ENCODE data around the gene LHFPL2.
"Not testable (repeated sequence)": the region's sequence is repeated elsewhere in the genome, so short reads cannot be mapped to it uniquely, and the experiment has no call there.

GRCh38 chr5:78673827-78674226 is 25.3 kb upstream of the LHFPL2 start:
- TF ChIP-seq BHLHE40 (IDR thresholded peaks at IDR 0.05; ENCODE audit: low read length); ESRRA (IDR thresholded peaks at IDR 0.05; ENCODE audit: borderline replicate concordance, low read depth); E2F1 (CRISPR knock-in tag; IDR thresholded peaks at IDR 0.05); CTCF (IDR thresholded peaks at IDR 0.05 in 2 of 3, conservative IDR thresholded peaks at IDR 0.05 in 1 of 3; ENCODE audit: insufficient read depth in 2 of 3, low read depth in 1 of 3, low read length in 3 of 3); SP2 (IDR thresholded peaks at IDR 0.05; ENCODE audit: extremely low read depth, low read depth, low read length, poor library complexity, severe bottlenecking); EP300 (IDR thresholded peaks at IDR 0.05; ENCODE audit: low read length); RBM15 (IDR thresholded peaks at IDR 0.05; ENCODE audit: insufficient read depth, low read length); POLR2AphosphoS5 (IDR thresholded peaks at IDR 0.05; ENCODE audit: control insufficient read depth, insufficient read depth, low read depth, low read length); ZNF830 (CRISPR knock-in tag; IDR thresholded peaks at IDR 0.05); ZNF431 (CRISPR knock-in tag; IDR thresholded peaks at IDR 0.05); ZNF407 (IDR thresholded peaks at IDR 0.05; ENCODE audit: low read depth); ZSCAN29 (IDR thresholded peaks at IDR 0.05): not testable (repeated sequence)

All from K562 (cell line).